IMR-90 (cell line): ENCODE data around the gene PYCR2. TPM values are rescaled to one million over a fixed set of nuclear protein-coding genes. Genes with fewer than 3 reads are reported as not detected.
A peak's percentile ranks its signal among the peaks of the same experiment; 100 is the strongest.

Source experiments
- ATAC-seq: fragments of 200-7000 bp; cut with Tn5 transposase; 2 replicates; pipeline ENCODE4 v1.9.1; 2020; ENCODE audit warnings: low read depth, mild to moderate bottlenecking, moderate library complexity
- BruUV-seq: library from RNA; stranded (reverse); fragments of 400-500 nt; replicated peaks from 2 replicates; lab custom pipeline; 2021; lab: Mats Ljungman, UMichigan
- CTCF ChIA-PET: fragments of 300-600 bp; formaldehyde crosslinking; extraction: SDS; loops from one replicate; lab custom pipeline; 2021; ENCODE audit warnings: antibody characterized with exemption; lab: Yijun Ruan, JAX
- POLR2A ChIA-PET: fragments of 300-600 bp; sonication (Branson Sonifier 250); formaldehyde crosslinking; loops from one replicate; lab custom pipeline; 2022; ENCODE audit warnings: antibody characterized with exemption; ENCODE audit not compliant: unreplicated experiment; lab: Charles Lee
- DNase-seq: peaks from one replicate; pipeline ENCODE4 v3.0.0; 2013
- H2AFZ ChIP-seq: replicated peaks from 2 replicates; pipeline ENCODE3; 2013; ENCODE audit warnings: low read length, mild to moderate bottlenecking; ENCODE audit not compliant: poor library complexity
- H2AK5ac ChIP-seq: 2 replicates; pipeline ENCODE4 v1.6.1; 2013; ENCODE audit warnings: low read depth, low read length, inconsistent platforms
- H2AK9ac ChIP-seq: replicated peaks from 2 replicates; pipeline ENCODE3; 2013; ENCODE audit warnings: mild to moderate bottlenecking, low read depth, low read length, moderate library complexity; ENCODE audit not compliant: poor library complexity
- H2BK120ac ChIP-seq: 2 replicates; pipeline ENCODE4 v1.6.1; 2013; ENCODE audit warnings: low read depth, low read length, inconsistent platforms
- H2BK15ac ChIP-seq: 3 replicates; pipeline ENCODE4 v1.6.1; 2013; ENCODE audit warnings: low read depth, low read length, inconsistent platforms
- H2BK20ac ChIP-seq: 2 replicates; pipeline ENCODE4 v1.6.1; 2013; ENCODE audit warnings: low read depth, mild to moderate bottlenecking, inconsistent platforms, low read length, moderate library complexity
- H2BK5ac ChIP-seq: 2 replicates; pipeline ENCODE4 v1.6.1; 2013; ENCODE audit warnings: mild to moderate bottlenecking, low read depth, low read length, inconsistent platforms; ENCODE audit not compliant: poor library complexity, severe bottlenecking
- H3K14ac ChIP-seq: replicated peaks from 2 replicates; pipeline ENCODE4 v1.6.1; 2013; ENCODE audit warnings: low read depth, low read length, inconsistent platforms
- H3K18ac ChIP-seq: 2 replicates; pipeline ENCODE4 v1.6.1; 2013; ENCODE audit warnings: low read depth, low read length, control low read depth
- H3K23ac ChIP-seq: 2 replicates; pipeline ENCODE4 v1.6.1; 2013; ENCODE audit warnings: low read depth, low read length, inconsistent platforms
- H3K27ac ChIP-seq: 2 replicates; pipeline ENCODE4 v1.5.1; 2013; ENCODE audit warnings: mild to moderate bottlenecking, control low read depth, low read length; ENCODE audit not compliant: insufficient read depth
- H3K27me3 ChIP-seq: 2 replicates; pipeline ENCODE4 v1.6.1; 2013; ENCODE audit warnings: low read length; ENCODE audit not compliant: control insufficient read depth, insufficient read depth
- H3K36me3 ChIP-seq: 2 replicates; pipeline ENCODE4 v1.6.1; 2013; ENCODE audit warnings: low read length, mixed read lengths; ENCODE audit not compliant: control insufficient read depth, insufficient read depth
- H3K4ac ChIP-seq: 2 replicates; pipeline ENCODE4 v1.6.1; 2013; ENCODE audit warnings: low read depth, low read length, inconsistent platforms
- H3K4me1 ChIP-seq: 2 replicates; pipeline ENCODE4 v1.6.1; 2013; ENCODE audit warnings: low read length, mixed read lengths; ENCODE audit not compliant: control insufficient read depth, insufficient read depth
- H3K4me2 ChIP-seq: 2 replicates; pipeline ENCODE4 v1.6.1; 2013; ENCODE audit warnings: low read depth, mild to moderate bottlenecking, control low read depth, low read length, moderate library complexity
- H3K4me3 ChIP-seq: 2 replicates; pipeline ENCODE4 v1.5.1; 2013; ENCODE audit warnings: low read depth, mild to moderate bottlenecking, control low read depth, low read length, moderate library complexity; ENCODE audit not compliant: insufficient read depth
- H3K56ac ChIP-seq: 2 replicates; pipeline ENCODE4 v1.6.1; 2013; ENCODE audit warnings: low read length, inconsistent platforms; ENCODE audit not compliant: insufficient read depth; ENCODE audit errors: extremely low read depth
- H3K79me1 ChIP-seq, 2 experiments: 2 replicates each; pipeline ENCODE4 v1.6.1; 2013; ENCODE audit warnings: low read length in 2 of 2, inconsistent platforms in 1 of 2, low read depth in 1 of 2
- H3K9ac ChIP-seq: 2 replicates; pipeline ENCODE4 v1.6.1; 2013; ENCODE audit warnings: low read depth, low read length, control low read depth
- H3K9me1 ChIP-seq: 2 replicates; pipeline ENCODE4 v1.6.1; 2013; ENCODE audit warnings: low read length, inconsistent platforms; ENCODE audit not compliant: insufficient read depth
- H3K9me3 ChIP-seq: 2 replicates; pipeline ENCODE4 v1.6.1; 2013; ENCODE audit warnings: low read length; ENCODE audit not compliant: control insufficient read depth, insufficient read depth
- H4K20me1 ChIP-seq: 2 replicates; pipeline ENCODE4 v1.6.1; 2013; ENCODE audit warnings: low read length, inconsistent platforms; ENCODE audit not compliant: insufficient read depth
- H4K5ac ChIP-seq: 2 replicates; pipeline ENCODE4 v1.6.1; 2013; ENCODE audit warnings: mild to moderate bottlenecking, low read depth, low read length, control low read depth
- H4K8ac ChIP-seq, 2 experiments: 2 replicates each; pipeline ENCODE4 v1.6.1; 2013; ENCODE audit warnings: low read depth in 2 of 2, low read length in 2 of 2, control low read depth in 1 of 2, inconsistent platforms in 1 of 2
- H4K91ac ChIP-seq: 2 replicates; pipeline ENCODE4 v1.6.1; 2013; ENCODE audit warnings: low read depth, low read length, inconsistent platforms; ENCODE audit not compliant: insufficient read depth
- BHLHE40 ChIP-seq: fragments of 150-350 bp; IDR thresholded peaks from 2 replicates; pipeline ENCODE4 v1.6.1; 2016; ENCODE audit warnings: mild to moderate bottlenecking, low read depth, low read length
- CEBPB ChIP-seq: IDR thresholded peaks from 2 replicates; pipeline ENCODE4 v1.6.1; 2012; ENCODE audit warnings: low read depth, low read length, improper control_type of control experiment
- CHD1 ChIP-seq: IDR thresholded peaks from 2 replicates; pipeline ENCODE4 v1.6.1; 2012; ENCODE audit warnings: low read depth, low read length, improper control_type of control experiment
- FOS ChIP-seq: fragments of 150-350 bp; IDR thresholded peaks from 2 replicates; pipeline ENCODE4 v1.6.1; 2016; ENCODE audit warnings: low read depth, low read length
- MAFK ChIP-seq: IDR thresholded peaks from 2 replicates; pipeline ENCODE4 v1.6.1; 2012; ENCODE audit warnings: low read depth, low read length, improper control_type of control experiment
- MAZ ChIP-seq: IDR thresholded peaks from 2 replicates; pipeline ENCODE4 v1.6.1; 2012; ENCODE audit warnings: low read depth, mild to moderate bottlenecking, low read length, improper control_type of control experiment, moderate library complexity, borderline replicate concordance
- MXI1 ChIP-seq: IDR thresholded peaks from 2 replicates; pipeline ENCODE4 v1.6.1; 2012; ENCODE audit warnings: low read depth, mild to moderate bottlenecking, low read length, moderate library complexity, borderline replicate concordance
- NFE2L2 ChIP-seq: fragments of 150-350 bp; IDR thresholded peaks from 2 replicates; pipeline ENCODE4 v1.6.1; 2016; ENCODE audit warnings: low read depth, mild to moderate bottlenecking, low read length
- POLR2A ChIP-seq: IDR thresholded peaks from 2 replicates; pipeline ENCODE4 v1.6.1; 2012; ENCODE audit warnings: mild to moderate bottlenecking, low read depth, low read length
- RAD21 ChIP-seq: IDR thresholded peaks from 2 replicates; pipeline ENCODE4 v1.6.1; 2012; ENCODE audit warnings: low read length, improper control_type of control experiment
- RCOR1 ChIP-seq: IDR thresholded peaks from 2 replicates; pipeline ENCODE4 v1.6.1; 2012; ENCODE audit warnings: mild to moderate bottlenecking, low read length, improper control_type of control experiment; ENCODE audit not compliant: insufficient replicate concordance
- RFX5 ChIP-seq: IDR thresholded peaks from 2 replicates; pipeline ENCODE4 v1.8.0; 2012; ENCODE audit warnings: low read depth, mild to moderate bottlenecking, low read length, moderate library complexity
- SMC3 ChIP-seq: fragments of 150-350 bp; IDR thresholded peaks from 2 replicates; pipeline ENCODE4 v1.6.1; 2016; ENCODE audit warnings: low read depth, mild to moderate bottlenecking, antibody characterized with exemption, low read length, moderate library complexity
- WGBS, 2 experiments: methylation state at CpG; one replicate each; pipeline versions ENCODE4 v1.1.5 to v1.1.7; 2013; ENCODE audit warnings: missing lambda C conversion rate in 2 of 2; ENCODE audit not compliant: insufficient read length in 1 of 2; ENCODE audit errors: extremely low coverage in 2 of 2; 5-methylcytosine and 5-hydroxymethylcytosine counted together
- dilution Hi-C: fragments of 300-500 bp; cut with HindIII; formaldehyde crosslinking; loops from one replicate; pipeline ENCODE4 v1.14.3; 2018; ENCODE audit warnings: low sequenced_read_pairs; ENCODE audit not compliant: unreplicated experiment
- in situ Hi-C: fragments of 300-500 bp; cut with MboI; formaldehyde crosslinking; loops from 3 replicates; pipeline ENCODE4 v1.14.3; 2019; ENCODE audit warnings: low sequenced_read_pairs, inconsistent platforms, mixed read lengths
- intact Hi-C: fragments of 100-400 bp; cut with micrococcal nuclease; formaldehyde crosslinking; loops from 2 replicates; pipeline ENCODE4 v1.10.0; 2022
- polyA plus RNA-seq, 3 experiments: library from polyadenylated mRNA; depleted of rRNA; stranded (reverse); fragments of >200 nt; gene quantifications; 2 replicates each; pipeline ENCODE4 v1.2.3, GENCODE V29; 2012; ENCODE audit warnings: low replicate concordance in 1 of 3
- total RNA-seq: library from RNA; depleted of rRNA; stranded (reverse); fragments of >200 nt; gene quantifications from 2 replicates; pipeline ENCODE4 v1.2.3, GENCODE V29; 2012
- TF ChIP-seq, protein P1 (sequence below): fragments of 150-350 bp; IDR thresholded peaks from 2 replicates; pipeline ENCODE4 v1.6.1; 2017; ENCODE audit warnings: mild to moderate bottlenecking, antibody characterized with exemption, low read length, low read depth
- TF ChIP-seq, protein P2 (sequence below): conservative IDR thresholded peaks from 2 replicates; pipeline ENCODE4 v1.5.1; 2012; ENCODE audit warnings: mild to moderate bottlenecking, low read depth, low read length, improper control_type of control experiment
- TF ChIP-seq, protein P3 (sequence below): fragments of 150-350 bp; IDR thresholded peaks from 2 replicates; pipeline ENCODE4 v1.6.1; 2016; ENCODE audit warnings: low read depth, mild to moderate bottlenecking, low read length, moderate library complexity, borderline replicate concordance

PYCR2 gene
- total and polyA plus RNA-seq, 2 of the 4 experiments (the other 2 are of a cell fraction): 34.4 to 68.1 TPM

DNA sequence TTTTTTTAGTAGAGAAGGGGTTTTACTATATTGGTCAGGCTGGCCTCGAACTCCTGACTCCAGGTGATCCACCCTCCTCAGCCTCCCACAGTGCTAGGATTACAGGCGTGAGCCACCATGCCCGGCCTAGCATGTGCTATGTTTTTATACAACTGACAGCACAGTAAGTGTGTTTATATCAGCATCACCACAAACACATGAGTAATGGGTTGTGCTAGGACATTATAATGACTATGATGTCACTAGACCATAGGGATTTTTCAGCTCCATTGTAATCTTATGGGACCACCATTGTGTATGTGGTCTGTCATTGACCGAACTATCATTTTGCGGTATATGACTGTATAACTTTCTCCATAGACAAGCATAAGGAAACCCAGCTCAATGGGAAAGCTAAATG, 10.7 kb upstream of the PYCR2 start:
- no peak overlapping the region for H2BK5ac ChIP-seq
- no peak overlapping the region for H2BK120ac ChIP-seq
- no peak overlapping the region for H3K4me2 ChIP-seq
- no peaks in the 10 kb centered on the region for H3K27me3 ChIP-seq
- no peaks in the 10 kb centered on the region for H3K79me1 ChIP-seq
- no peak overlapping the region for H2BK15ac ChIP-seq
- H4K5ac ChIP-seq: no peak overlapping the region
- H4K20me1 ChIP-seq: no peaks in the 10 kb centered on the region
- H4K91ac ChIP-seq: no peak overlapping the region
- in situ Hi-C loops: no loop called here
- H3K4ac ChIP-seq: no peak overlapping the region
- dilution Hi-C loops: no loop called here
- H3K9ac ChIP-seq: no peak overlapping the region
- BruUV-seq: no TSS peak
- no peak overlapping the region for H3K23ac ChIP-seq
- H3K4me1 ChIP-seq: no peaks in the 10 kb centered on the region
- H3K9me3 ChIP-seq: no peaks in the 10 kb centered on the region
- WGBS, 2 experiments: no CpG with 5 or more reads among the region's 5 CpGs
- H3K14ac ChIP-seq: no peak overlapping the region
- H4K8ac ChIP-seq: no peak overlapping the region
- intact Hi-C loops: no loop called here
- no peaks in the 10 kb centered on the region; the same call in 1 of the 2 replicates for H3K9me1 ChIP-seq
- no peak overlapping the region for H2AK5ac ChIP-seq
- DNase-seq (peak; percentile 31), ATAC-seq (no peak)
- H3K18ac ChIP-seq: no peak overlapping the region
- no peak overlapping the region for H2AK9ac ChIP-seq
- no peak overlapping the region for H2BK20ac ChIP-seq
- H3K36me3 ChIP-seq: no peaks in the 10 kb centered on the region
- ChIA-PET CTCF (interaction anchor here (0.6 kb wide), 1 partner anchor 129 kb away, joined by 3 read pairs; no protein-coding TSS in a partner anchor), POLR2A (no interaction called here)
- no peak overlapping the region for H3K27ac ChIP-seq
- TF ChIP-seq MAFK: no peak
- TF ChIP-seq NFE2L2: no peak
- TF ChIP-seq SMC3: no peak
- TF ChIP-seq BHLHE40: no peak
- TF ChIP-seq CEBPB: no peak
- TF ChIP-seq, protein P1, sequence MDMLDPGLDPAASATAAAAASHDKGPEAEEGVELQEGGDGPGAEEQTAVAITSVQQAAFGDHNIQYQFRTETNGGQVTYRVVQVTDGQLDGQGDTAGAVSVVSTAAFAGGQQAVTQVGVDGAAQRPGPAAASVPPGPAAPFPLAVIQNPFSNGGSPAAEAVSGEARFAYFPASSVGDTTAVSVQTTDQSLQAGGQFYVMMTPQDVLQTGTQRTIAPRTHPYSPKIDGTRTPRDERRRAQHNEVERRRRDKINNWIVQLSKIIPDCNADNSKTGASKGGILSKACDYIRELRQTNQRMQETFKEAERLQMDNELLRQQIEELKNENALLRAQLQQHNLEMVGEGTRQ: no peak
- TF ChIP-seq, protein P2, sequence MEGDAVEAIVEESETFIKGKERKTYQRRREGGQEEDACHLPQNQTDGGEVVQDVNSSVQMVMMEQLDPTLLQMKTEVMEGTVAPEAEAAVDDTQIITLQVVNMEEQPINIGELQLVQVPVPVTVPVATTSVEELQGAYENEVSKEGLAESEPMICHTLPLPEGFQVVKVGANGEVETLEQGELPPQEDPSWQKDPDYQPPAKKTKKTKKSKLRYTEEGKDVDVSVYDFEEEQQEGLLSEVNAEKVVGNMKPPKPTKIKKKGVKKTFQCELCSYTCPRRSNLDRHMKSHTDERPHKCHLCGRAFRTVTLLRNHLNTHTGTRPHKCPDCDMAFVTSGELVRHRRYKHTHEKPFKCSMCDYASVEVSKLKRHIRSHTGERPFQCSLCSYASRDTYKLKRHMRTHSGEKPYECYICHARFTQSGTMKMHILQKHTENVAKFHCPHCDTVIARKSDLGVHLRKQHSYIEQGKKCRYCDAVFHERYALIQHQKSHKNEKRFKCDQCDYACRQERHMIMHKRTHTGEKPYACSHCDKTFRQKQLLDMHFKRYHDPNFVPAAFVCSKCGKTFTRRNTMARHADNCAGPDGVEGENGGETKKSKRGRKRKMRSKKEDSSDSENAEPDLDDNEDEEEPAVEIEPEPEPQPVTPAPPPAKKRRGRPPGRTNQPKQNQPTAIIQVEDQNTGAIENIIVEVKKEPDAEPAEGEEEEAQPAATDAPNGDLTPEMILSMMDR: no peak
- TF ChIP-seq, protein P3, sequence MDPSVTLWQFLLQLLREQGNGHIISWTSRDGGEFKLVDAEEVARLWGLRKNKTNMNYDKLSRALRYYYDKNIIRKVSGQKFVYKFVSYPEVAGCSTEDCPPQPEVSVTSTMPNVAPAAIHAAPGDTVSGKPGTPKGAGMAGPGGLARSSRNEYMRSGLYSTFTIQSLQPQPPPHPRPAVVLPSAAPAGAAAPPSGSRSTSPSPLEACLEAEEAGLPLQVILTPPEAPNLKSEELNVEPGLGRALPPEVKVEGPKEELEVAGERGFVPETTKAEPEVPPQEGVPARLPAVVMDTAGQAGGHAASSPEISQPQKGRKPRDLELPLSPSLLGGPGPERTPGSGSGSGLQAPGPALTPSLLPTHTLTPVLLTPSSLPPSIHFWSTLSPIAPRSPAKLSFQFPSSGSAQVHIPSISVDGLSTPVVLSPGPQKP: no peak
- TF ChIP-seq CHD1: no peak
- no peak for TF ChIP-seq RCOR1
- TF ChIP-seq RFX5: no peak
- TF ChIP-seq MAZ: no peak
- no peak for TF ChIP-seq RAD21
- TF ChIP-seq POLR2A: no peak
- TF ChIP-seq FOS: no peak
- no peak for TF ChIP-seq MXI1
- no peak overlapping the region for H3K56ac ChIP-seq
- no peak overlapping the region for H2AFZ ChIP-seq
- H3K4me3 ChIP-seq: no peak overlapping the region
